ENCODE data around the gene KCNIP3. TPM values are rescaled to one million over a fixed set of nuclear protein-coding genes. Genes with fewer than 3 reads are reported as not detected.

Gene KCNIP3
- total RNA-seq, 2 donors from 2014 or later, result 4.0 to 5.9 TPM

GRCh38 chr2:95299961-95300360, 2.8 kb downstream of the KCNIP3 start:
- no peak overlapping the region for H3K4me3 ChIP-seq
- H3K4me1 ChIP-seq, result no peaks in the 10 kb centered on the region
- no peaks in the 10 kb centered on the region for H3K9me3 ChIP-seq
- no peak for DNase-seq (ENCODE audit: low spot score)
- no peak for TF ChIP-seq CTCF (IDR thresholded peaks at IDR 0.05)
- no peak overlapping the region for H3K27ac ChIP-seq
- no peaks in the 10 kb centered on the region for H3K27me3 ChIP-seq
- no peaks in the 10 kb centered on the region for H3K36me3 ChIP-seq

- H3K36me3 ChIP-seq, result no peaks in the 10 kb centered on the region
- no peaks in the 10 kb centered on the region for H3K9me3 ChIP-seq
- H3K4me3 ChIP-seq, result no peak overlapping the region
- no peaks in the 10 kb centered on the region for H3K4me1 ChIP-seq
- H3K27me3 ChIP-seq, result no peaks in the 10 kb centered on the region
- H3K27ac ChIP-seq, result no peak overlapping the region
- no peak for DNase-seq (ENCODE audit: low spot score)
- no peak for TF ChIP-seq CTCF (IDR thresholded peaks at IDR 0.05)
Measured at GRCh38 chr2:95300450-95300849, 3.3 kb downstream of the KCNIP3 start.

- Histone ChIP-seq H3K27ac (no peak overlapping the region), H3K4me1 (no peaks in the 10 kb centered on the region), H3K27me3 (no peaks in the 10 kb centered on the region), H3K4me3 (no peak overlapping the region), H3K36me3 (no peaks in the 10 kb centered on the region), H3K9me3 (no peaks in the 10 kb centered on the region)
- TF ChIP-seq CTCF (IDR thresholded peaks at IDR 0.05), result no peak
- DNase-seq (ENCODE audit: low spot score), result no peak
Measured at GRCh38 chr2:95301186-95301585, 4.0 kb downstream of the KCNIP3 start.

GRCh38 chr2:95301876-95302641, 4.9 kb downstream of the KCNIP3 start:
- H3K27ac ChIP-seq, result no peak overlapping the region
- H3K27me3 ChIP-seq, result no peaks in the 10 kb centered on the region
- no peaks in the 10 kb centered on the region for H3K4me1 ChIP-seq
- no peak for DNase-seq (ENCODE audit: low spot score)
- no peak overlapping the region for H3K4me3 ChIP-seq
- H3K36me3 ChIP-seq, result no peaks in the 10 kb centered on the region
- no peaks in the 10 kb centered on the region for H3K9me3 ChIP-seq
- TF ChIP-seq CTCF (IDR thresholded peaks at IDR 0.05), result no peak

- H3K27me3 ChIP-seq, result no peaks in the 10 kb centered on the region
- no peak for DNase-seq (ENCODE audit: low spot score)
- no peaks in the 10 kb centered on the region for H3K9me3 ChIP-seq
- no peak overlapping the region for H3K4me3 ChIP-seq
- H3K27ac ChIP-seq, result no peak overlapping the region
- no peak for TF ChIP-seq CTCF (IDR thresholded peaks at IDR 0.05)
- no peaks in the 10 kb centered on the region for H3K4me1 ChIP-seq
- no peaks in the 10 kb centered on the region for H3K36me3 ChIP-seq
Measured at GRCh38 chr2:95303191-95303919, 6.2 kb downstream of the KCNIP3 start.
